HG03196 (cell line): ENCODE data around the gene PGA3.
A peak's percentile ranks its signal among the peaks of the same experiment; 100 is the strongest.
"Not testable (repeated sequence)": the region's sequence is repeated elsewhere in the genome, so short reads cannot be mapped to it uniquely, and the experiment has no call there.

ENCODE experiments used
- ATAC-seq: cut with Tn5 transposase; IDR thresholded peaks from one replicate; pipeline ENCODE4 v1.9.1; 2021; ENCODE audit not compliant: unreplicated experiment

Gene PGA3

GRCh38 chr11:61248071-61248470, 44.8 kb downstream of the PGA3 start:
- ATAC-seq: not testable (repeated sequence)

- ATAC-seq: not testable (repeated sequence)
Observed at GRCh38 chr11:61249201-61249600, 45.9 kb downstream of the PGA3 start.

GRCh38 chr11:61250796-61251765, 47.8 kb downstream of the PGA3 start:
- ATAC-seq: not testable (repeated sequence)

- not testable (repeated sequence) for ATAC-seq
Observed at GRCh38 chr11:61252332-61252731, 49.0 kb downstream of the PGA3 start.

- peak; percentile 65 for ATAC-seq
Observed at GRCh38 chr11:61254403-61255025, 51.2 kb downstream of the PGA3 start.

GRCh38 chr11:61256710-61257482, 53.6 kb downstream of the PGA3 start:
- no peak for ATAC-seq

GRCh38 chr11:61258546-61258945, 55.2 kb downstream of the PGA3 start:
- ATAC-seq: no peak

- ATAC-seq: no peak
Observed at GRCh38 chr11:61259363-61259762, 56.0 kb downstream of the PGA3 start.
